Gastrocnemius medialis (tissue), 4 donors: ENCODE measurements around the gene MRAS. TPM values are rescaled to one million over a fixed set of nuclear protein-coding genes. Genes with fewer than 3 reads are reported as not detected.

Source experiments
- ATAC-seq, 2 donors: fragments of 150-250 bp; one replicate each; pipeline ENCODE4 v1.9.1; 2016
- DNase-seq, 2 donors: peaks; one replicate each; pipeline ENCODE4 v3.0.0-alpha.2; 2019
- H3K27ac ChIP-seq, 4 donors: fragments of 200-600 bp; sonication (generic); 1 replicate in 1 of 4; 2 replicates in 3 of 4; pipeline ENCODE4 v1.5.1; 2016 to 2018; ENCODE audit warnings: mild to moderate bottlenecking in 2 of 4, moderate library complexity in 1 of 4
- H3K27me3 ChIP-seq, 3 donors: fragments of 200-600 bp; sonication (generic) in 2 of 3; 1 replicate in 1 of 3; 2 replicates in 2 of 3; pipeline versions ENCODE4 v1.5.1 to v1.6.0; 2016 to 2019; ENCODE audit warnings: mild to moderate bottlenecking in 1 of 3, moderate library complexity in 1 of 3
- H3K36me3 ChIP-seq, 2 donors: fragments of 200-600 bp; sonication (generic) in 1 of 2; one replicate each; pipeline ENCODE4 v1.5.1; 2017 to 2018
- H3K4me1 ChIP-seq, 2 donors: fragments of 200-600 bp; sonication (generic) in 1 of 2; one replicate each; pipeline ENCODE4 v1.5.1; 2016 to 2017; ENCODE audit warnings: mild to moderate bottlenecking in 2 of 2
- H3K4me3 ChIP-seq, 4 donors: fragments of 200-600 bp; sonication (generic) in 3 of 4; 1 replicate in 1 of 4; 2 replicates in 3 of 4; pipeline ENCODE4 v1.5.1; 2016 to 2019; ENCODE audit warnings: mild to moderate bottlenecking in 2 of 4
- H3K9me3 ChIP-seq, 3 donors: fragments of 200-600 bp; sonication (generic) in 2 of 3; 1 replicate in 1 of 3; 2 replicates in 2 of 3; pipeline ENCODE4 v1.5.1; 2016 to 2019
- POLR2A ChIP-seq, 2 donors: fragments of 450-650 bp; IDR thresholded peaks; one replicate each; pipeline ENCODE4 v1.6.1; 2017; ENCODE audit warnings: antibody characterized with exemption in 2 of 2, mild to moderate bottlenecking in 2 of 2, moderate library complexity in 2 of 2
- in situ Hi-C, 4 donors: fragments of 200-750 bp; cut with MboI; loops; one replicate each; pipeline versions ENCODE4 v1.15.0 to v1.8.0; 2017; ENCODE audit warnings: low sequenced_read_pairs in 4 of 4
- intact Hi-C: fragments of 100-400 bp; cut with DNase I; formaldehyde crosslinking; loops from one replicate; pipeline ENCODE4 v1.15.1; 2023; ENCODE audit warnings: low total_unique reads
- total RNA-seq, 4 donors: library from RNA; depleted of rRNA; stranded (reverse); fragments of >200 nt; gene quantifications; one replicate each; pipeline versions ENCODE4 v1.1.0 to v1.2.3, GENCODE V29; 2016
- TF ChIP-seq, protein P1 (sequence below), 5 experiments: fragments of 450-650 bp in 3 of 5; fragments of 200-600 bp in 2 of 5; sonication (generic) in 2 of 5; IDR thresholded peaks in 4 of 5; conservative IDR thresholded peaks in 1 of 5; 1 replicate in 4 of 5; 2 replicates in 1 of 5; pipeline ENCODE4 v1.5.1; 2016 to 2019; ENCODE audit warnings: antibody characterized with exemption in 5 of 5, mild to moderate bottlenecking in 3 of 5, moderate library complexity in 3 of 5

MRAS gene
- total RNA-seq, 4 donors from 2014 or later = 45.8 to 149 (median 57.7) TPM

DNA sequence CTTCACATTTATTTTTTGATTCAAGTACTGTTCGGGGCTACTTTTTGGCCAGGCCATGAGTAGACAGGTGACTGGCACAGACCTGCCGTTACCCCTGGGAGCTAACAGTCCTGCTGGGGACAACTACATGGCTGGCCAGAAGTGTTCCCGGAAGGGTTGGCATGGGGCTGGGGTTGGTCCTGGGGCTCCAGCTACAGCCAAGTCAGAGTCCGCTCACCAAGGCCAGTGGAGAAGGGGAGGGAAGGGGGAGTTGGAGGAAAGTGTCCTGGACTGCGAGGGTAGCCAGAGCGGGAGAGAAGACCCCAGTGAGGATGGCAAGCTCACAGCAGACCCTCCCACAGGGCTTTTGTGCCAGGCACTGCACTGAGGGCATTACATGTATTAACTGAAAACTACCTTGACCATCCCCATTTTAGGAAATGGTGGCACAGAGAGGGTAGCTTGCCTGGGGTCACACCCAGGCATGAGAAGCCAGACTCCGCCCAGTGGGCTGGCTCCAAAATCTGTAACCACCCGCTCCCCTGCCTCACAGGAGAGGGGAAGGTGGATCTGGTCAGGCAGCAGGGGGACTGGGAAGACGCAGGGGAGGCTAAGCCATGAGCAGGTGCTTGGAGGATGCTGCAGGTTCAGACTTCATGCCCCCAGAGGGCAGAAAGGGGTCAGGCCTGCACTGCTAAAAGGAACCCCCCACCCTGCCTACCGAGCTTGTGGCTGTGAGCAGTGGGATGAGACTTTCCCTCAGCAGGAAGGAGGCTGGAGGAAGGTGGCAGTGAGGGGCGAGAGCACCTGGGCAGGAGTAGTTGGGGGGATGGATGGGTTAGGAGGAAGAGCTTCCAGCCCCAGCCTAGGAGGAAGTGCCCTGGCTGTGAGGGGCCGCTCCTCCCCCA is 47.7 kb downstream of the MRAS start:
- DNase-seq = no peak
- H3K27me3 ChIP-seq = no peaks in the 10 kb centered on the region
- ATAC-seq = no peak
- TF ChIP-seq, protein P1, sequence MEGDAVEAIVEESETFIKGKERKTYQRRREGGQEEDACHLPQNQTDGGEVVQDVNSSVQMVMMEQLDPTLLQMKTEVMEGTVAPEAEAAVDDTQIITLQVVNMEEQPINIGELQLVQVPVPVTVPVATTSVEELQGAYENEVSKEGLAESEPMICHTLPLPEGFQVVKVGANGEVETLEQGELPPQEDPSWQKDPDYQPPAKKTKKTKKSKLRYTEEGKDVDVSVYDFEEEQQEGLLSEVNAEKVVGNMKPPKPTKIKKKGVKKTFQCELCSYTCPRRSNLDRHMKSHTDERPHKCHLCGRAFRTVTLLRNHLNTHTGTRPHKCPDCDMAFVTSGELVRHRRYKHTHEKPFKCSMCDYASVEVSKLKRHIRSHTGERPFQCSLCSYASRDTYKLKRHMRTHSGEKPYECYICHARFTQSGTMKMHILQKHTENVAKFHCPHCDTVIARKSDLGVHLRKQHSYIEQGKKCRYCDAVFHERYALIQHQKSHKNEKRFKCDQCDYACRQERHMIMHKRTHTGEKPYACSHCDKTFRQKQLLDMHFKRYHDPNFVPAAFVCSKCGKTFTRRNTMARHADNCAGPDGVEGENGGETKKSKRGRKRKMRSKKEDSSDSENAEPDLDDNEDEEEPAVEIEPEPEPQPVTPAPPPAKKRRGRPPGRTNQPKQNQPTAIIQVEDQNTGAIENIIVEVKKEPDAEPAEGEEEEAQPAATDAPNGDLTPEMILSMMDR (IDR thresholded peaks at IDR 0.05 in 4 of 5, conservative IDR thresholded peaks at IDR 0.05 in 1 of 5) = no peak
- no peak for TF ChIP-seq POLR2A (IDR thresholded peaks at IDR 0.05)
- H3K9me3 ChIP-seq = no peaks in the 10 kb centered on the region
- peaks cover 0 to 14% of the 10 kb centered on the region in 2 donors for H3K36me3 ChIP-seq
- no peak overlapping the region for H3K4me3 ChIP-seq
- intact Hi-C loops = no loop called here
- H3K4me1 ChIP-seq = peaks cover 40 to 68% of the 10 kb centered on the region in 2 donors
- peak overlapping the region in 3 of 4 donors; percentile 29 to 53 (median 47) for H3K27ac ChIP-seq
- in situ Hi-C loops = loop anchor here in 1 of 4 donors (10.0 kb wide), 1 partner anchor 61 kb away; no protein-coding TSS in a partner anchor

DNA sequence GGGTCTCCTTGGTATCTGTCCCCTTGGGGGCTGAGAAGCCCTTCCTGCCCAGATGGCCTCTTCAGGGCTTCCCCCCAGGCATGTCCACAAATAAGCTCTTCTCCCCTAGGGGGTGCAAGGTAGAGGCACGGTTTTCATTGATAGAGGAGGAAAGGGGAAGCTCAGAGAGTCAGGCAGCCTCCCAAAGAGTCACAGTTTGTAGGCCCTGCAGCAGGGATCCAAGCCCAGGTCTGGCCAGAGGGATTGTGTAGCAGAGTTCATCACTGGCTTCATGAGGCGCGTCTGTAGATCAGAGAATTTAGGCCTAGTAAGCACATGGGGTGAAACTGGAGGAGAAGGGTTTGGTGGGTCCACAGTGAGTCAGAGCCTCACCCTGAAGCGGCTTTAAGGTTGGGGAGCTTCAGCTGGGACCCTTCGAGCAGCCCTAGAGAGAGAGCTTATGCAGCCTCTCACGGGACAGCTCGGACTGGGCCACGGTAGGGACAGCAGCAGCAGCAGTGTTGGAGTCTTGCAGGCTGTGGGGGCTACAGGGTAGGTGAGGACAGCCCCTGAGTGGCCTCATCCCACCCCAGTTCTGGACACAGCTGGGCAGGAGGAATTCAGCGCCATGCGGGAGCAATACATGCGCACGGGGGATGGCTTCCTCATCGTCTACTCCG is 48.5 kb downstream of the MRAS start:
- Histone ChIP-seq H3K27ac (no peak overlapping the region), H3K36me3 (peaks cover 0 to 22% of the 10 kb centered on the region in 2 donors), H3K9me3 (no peaks in the 10 kb centered on the region), H3K4me1 (peaks cover 38 to 60% of the 10 kb centered on the region in 2 donors), H3K4me3 (no peak overlapping the region), H3K27me3 (no peaks in the 10 kb centered on the region)
- in situ Hi-C loops = loop anchor here in 1 of 4 donors (10.0 kb wide), 1 partner anchor 62 kb away; no protein-coding TSS in a partner anchor
- ATAC-seq (peak in 1 of 2 donors; percentile 3), DNase-seq (no peak)
- TF ChIP-seq, protein P1 (IDR thresholded peaks at IDR 0.05 in 4 of 5, conservative IDR thresholded peaks at IDR 0.05 in 1 of 5) = no peak
- TF ChIP-seq POLR2A (IDR thresholded peaks at IDR 0.05) = no peak
- intact Hi-C loops = no loop called here

DNA sequence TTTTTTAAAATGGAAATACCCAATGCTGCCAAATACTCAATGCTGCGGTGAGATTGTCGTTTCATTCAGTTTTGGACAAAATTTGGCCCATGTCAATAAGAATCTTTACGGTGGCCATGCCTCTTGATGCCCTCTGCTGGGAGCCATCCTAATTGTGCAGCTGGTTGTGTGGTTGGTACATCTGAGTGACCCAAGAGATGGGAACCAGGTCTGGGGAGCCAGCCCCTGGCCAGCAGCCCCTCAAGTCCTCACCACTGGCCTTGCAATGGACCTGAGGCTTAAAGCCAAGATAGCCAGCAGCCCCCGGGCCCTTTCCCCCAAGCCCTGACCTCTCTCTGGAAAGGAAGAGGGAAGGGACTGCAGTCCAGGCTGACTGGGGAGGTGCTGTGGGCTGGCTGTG is 49.6 kb downstream of the MRAS start:
- Histone ChIP-seq H3K36me3 (peaks cover 0 to 33% of the 10 kb centered on the region in 2 donors), H3K27me3 (no peaks in the 10 kb centered on the region), H3K4me1 (peaks cover 38 to 49% of the 10 kb centered on the region in 2 donors), H3K9me3 (no peaks in the 10 kb centered on the region), H3K27ac (peak overlapping the region in 1 of 4 donors; percentile 34), H3K4me3 (no peak overlapping the region)
- ATAC-seq = peak in 1 of 2 donors; percentile 49
- in situ Hi-C loops (loop anchor here in 1 of 4 donors (10.0 kb wide), 1 partner anchor 63 kb away; no protein-coding TSS in a partner anchor), intact Hi-C loops (loop anchor here (2.0 kb wide), 1 partner anchor 65 kb away; no protein-coding TSS in a partner anchor)
- TF ChIP-seq, protein P1 (IDR thresholded peaks at IDR 0.05 in 4 of 5, conservative IDR thresholded peaks at IDR 0.05 in 1 of 5) = peak in 3 of 5 experiments; percentile 26 to 33 (median 32)
- no peak for TF ChIP-seq POLR2A (IDR thresholded peaks at IDR 0.05)
- DNase-seq = no peak

DNA sequence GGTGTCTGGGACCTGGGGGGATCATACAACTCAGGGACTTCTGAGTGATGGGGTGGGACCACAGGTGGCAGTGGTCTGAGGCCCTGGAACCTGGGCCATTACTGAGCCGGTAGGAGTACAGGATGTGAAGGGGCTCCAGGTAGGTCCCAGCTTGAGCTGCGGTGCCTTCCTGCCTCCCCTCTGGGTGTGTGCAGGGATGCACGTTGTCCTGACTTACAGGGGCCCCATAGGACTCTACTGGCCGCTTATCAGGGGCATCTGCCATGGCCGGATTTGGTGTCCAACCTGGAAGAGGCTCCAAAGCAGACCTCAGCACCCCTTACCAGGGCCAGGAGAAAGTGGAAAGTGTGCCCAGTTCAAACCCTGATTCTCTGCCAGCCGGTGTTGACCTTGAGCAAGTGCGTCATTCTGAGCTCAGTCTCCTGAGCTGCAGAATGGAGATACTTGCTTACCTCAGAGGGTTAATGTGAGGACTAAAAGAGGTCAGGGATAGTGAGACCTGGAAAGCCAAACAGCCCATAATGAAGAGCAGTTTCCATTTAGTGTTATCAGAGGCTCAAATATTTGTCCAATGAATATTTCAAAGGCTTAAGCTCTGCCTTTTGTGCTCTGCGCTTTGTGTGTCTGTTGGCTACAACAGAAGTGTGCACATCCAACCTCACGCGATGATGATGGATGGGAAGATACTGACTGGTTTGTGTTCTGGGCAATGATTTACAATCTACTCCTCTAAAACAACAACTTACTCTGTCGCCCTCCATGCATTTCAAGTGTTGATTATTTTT is 50.6 kb downstream of the MRAS start:
- DNase-seq (no peak), ATAC-seq (no peak)
- in situ Hi-C loops (loop anchor here in 1 of 4 donors (10.0 kb wide), 1 partner anchor 64 kb away; no protein-coding TSS in a partner anchor), intact Hi-C loops (loop anchor here (2.0 kb wide), 1 partner anchor 66 kb away; no protein-coding TSS in a partner anchor)
- Histone ChIP-seq H3K4me1 (peaks cover 38 to 47% of the 10 kb centered on the region in 2 donors), H3K9me3 (no peaks in the 10 kb centered on the region), H3K4me3 (no peak overlapping the region), H3K27ac (peak overlapping the region in 1 of 4 donors; percentile 34), H3K27me3 (no peaks in the 10 kb centered on the region), H3K36me3 (peaks cover 0 to 43% of the 10 kb centered on the region in 2 donors)
- no peak for TF ChIP-seq POLR2A (IDR thresholded peaks at IDR 0.05)
- TF ChIP-seq, protein P1 (IDR thresholded peaks at IDR 0.05 in 4 of 5, conservative IDR thresholded peaks at IDR 0.05 in 1 of 5) = no peak
